H1 (cell line): ENCODE measurements around the gene HMGN3. TPM values are rescaled to one million over a fixed set of nuclear protein-coding genes. Genes with fewer than 3 reads are reported as not detected.

Experiments
- NRF1 ChIP-seq: IDR thresholded peaks from 2 replicates; pipeline ENCODE4 v1.6.1; 2011; ENCODE audit warnings: mild to moderate bottlenecking, low read depth, low read length, improper control_type of control experiment
- polyA plus RNA-seq, 7 experiments: library from polyadenylated mRNA; depleted of rRNA in 3 of 7; stranded (reverse) in 5 of 7; unstranded in 2 of 7; fragments of >200 nt in 5 of 7; fragments of 200-250 nt in 2 of 7; gene quantifications; 1 replicate in 5 of 7; 2 replicates in 1 of 7; 4 replicates in 1 of 7; pipeline versions ENCODE4 v1.2.1 to v1.2.3, GENCODE V29; 2011 to 2013; ENCODE audit warnings: missing spikeins in 2 of 7, mixed read lengths in 2 of 7
- total RNA-seq: library from RNA; stranded (reverse); fragmentation: NEBNext Ultra II Directional; extraction: Animal tissue kit (Norgen Biotek cat#: 25700); gene quantifications from 2 replicates; pipeline ENCODE4 v1.2.1, GENCODE V29; 2021
- TF ChIP-seq, protein P1 (sequence below): fragments of 300-600 bp; sonication (generic); IDR thresholded peaks from 2 replicates; pipeline ENCODE4 v1.7.1; 2012; ENCODE audit warnings: low read length, moderate library complexity, mild to moderate bottlenecking, inconsistent platforms; ENCODE audit not compliant: insufficient replicate concordance

HMGN3 gene
- total and polyA plus RNA-seq, 2 of the 8 experiments (the other 6 are each of a cell fraction or from before 2014, with no cell fraction given): 84.4 to 167 TPM

DNA sequence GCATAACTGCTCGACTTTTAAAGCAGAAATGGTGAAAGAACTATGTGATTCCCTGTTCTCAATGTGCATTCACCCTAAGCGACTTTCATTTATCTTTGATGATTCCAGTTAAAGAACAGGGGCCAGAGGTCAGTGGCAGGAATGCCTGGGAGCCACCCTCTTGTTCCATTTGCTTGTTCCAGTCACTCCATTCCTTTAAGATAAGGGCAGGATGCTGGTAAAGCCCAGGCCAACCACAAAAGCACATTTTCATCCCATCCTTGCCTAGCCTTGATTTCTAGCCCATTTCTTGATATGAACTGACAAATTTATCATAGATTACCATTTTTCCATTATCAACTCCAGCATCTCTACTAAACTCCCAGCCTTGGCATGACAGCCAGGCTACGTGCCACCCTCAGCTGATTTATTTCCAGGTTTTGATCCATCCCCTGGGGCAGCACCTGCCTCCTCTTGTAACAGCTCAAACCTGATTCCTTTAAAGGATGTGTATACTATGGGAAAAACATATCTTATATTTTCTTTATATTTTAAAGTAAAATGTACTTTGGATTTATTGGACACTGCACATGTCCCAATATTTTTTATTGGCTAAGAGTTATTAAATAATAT is 19.2 kb downstream of the HMGN3 start (continued):
- TF ChIP-seq, protein P1, sequence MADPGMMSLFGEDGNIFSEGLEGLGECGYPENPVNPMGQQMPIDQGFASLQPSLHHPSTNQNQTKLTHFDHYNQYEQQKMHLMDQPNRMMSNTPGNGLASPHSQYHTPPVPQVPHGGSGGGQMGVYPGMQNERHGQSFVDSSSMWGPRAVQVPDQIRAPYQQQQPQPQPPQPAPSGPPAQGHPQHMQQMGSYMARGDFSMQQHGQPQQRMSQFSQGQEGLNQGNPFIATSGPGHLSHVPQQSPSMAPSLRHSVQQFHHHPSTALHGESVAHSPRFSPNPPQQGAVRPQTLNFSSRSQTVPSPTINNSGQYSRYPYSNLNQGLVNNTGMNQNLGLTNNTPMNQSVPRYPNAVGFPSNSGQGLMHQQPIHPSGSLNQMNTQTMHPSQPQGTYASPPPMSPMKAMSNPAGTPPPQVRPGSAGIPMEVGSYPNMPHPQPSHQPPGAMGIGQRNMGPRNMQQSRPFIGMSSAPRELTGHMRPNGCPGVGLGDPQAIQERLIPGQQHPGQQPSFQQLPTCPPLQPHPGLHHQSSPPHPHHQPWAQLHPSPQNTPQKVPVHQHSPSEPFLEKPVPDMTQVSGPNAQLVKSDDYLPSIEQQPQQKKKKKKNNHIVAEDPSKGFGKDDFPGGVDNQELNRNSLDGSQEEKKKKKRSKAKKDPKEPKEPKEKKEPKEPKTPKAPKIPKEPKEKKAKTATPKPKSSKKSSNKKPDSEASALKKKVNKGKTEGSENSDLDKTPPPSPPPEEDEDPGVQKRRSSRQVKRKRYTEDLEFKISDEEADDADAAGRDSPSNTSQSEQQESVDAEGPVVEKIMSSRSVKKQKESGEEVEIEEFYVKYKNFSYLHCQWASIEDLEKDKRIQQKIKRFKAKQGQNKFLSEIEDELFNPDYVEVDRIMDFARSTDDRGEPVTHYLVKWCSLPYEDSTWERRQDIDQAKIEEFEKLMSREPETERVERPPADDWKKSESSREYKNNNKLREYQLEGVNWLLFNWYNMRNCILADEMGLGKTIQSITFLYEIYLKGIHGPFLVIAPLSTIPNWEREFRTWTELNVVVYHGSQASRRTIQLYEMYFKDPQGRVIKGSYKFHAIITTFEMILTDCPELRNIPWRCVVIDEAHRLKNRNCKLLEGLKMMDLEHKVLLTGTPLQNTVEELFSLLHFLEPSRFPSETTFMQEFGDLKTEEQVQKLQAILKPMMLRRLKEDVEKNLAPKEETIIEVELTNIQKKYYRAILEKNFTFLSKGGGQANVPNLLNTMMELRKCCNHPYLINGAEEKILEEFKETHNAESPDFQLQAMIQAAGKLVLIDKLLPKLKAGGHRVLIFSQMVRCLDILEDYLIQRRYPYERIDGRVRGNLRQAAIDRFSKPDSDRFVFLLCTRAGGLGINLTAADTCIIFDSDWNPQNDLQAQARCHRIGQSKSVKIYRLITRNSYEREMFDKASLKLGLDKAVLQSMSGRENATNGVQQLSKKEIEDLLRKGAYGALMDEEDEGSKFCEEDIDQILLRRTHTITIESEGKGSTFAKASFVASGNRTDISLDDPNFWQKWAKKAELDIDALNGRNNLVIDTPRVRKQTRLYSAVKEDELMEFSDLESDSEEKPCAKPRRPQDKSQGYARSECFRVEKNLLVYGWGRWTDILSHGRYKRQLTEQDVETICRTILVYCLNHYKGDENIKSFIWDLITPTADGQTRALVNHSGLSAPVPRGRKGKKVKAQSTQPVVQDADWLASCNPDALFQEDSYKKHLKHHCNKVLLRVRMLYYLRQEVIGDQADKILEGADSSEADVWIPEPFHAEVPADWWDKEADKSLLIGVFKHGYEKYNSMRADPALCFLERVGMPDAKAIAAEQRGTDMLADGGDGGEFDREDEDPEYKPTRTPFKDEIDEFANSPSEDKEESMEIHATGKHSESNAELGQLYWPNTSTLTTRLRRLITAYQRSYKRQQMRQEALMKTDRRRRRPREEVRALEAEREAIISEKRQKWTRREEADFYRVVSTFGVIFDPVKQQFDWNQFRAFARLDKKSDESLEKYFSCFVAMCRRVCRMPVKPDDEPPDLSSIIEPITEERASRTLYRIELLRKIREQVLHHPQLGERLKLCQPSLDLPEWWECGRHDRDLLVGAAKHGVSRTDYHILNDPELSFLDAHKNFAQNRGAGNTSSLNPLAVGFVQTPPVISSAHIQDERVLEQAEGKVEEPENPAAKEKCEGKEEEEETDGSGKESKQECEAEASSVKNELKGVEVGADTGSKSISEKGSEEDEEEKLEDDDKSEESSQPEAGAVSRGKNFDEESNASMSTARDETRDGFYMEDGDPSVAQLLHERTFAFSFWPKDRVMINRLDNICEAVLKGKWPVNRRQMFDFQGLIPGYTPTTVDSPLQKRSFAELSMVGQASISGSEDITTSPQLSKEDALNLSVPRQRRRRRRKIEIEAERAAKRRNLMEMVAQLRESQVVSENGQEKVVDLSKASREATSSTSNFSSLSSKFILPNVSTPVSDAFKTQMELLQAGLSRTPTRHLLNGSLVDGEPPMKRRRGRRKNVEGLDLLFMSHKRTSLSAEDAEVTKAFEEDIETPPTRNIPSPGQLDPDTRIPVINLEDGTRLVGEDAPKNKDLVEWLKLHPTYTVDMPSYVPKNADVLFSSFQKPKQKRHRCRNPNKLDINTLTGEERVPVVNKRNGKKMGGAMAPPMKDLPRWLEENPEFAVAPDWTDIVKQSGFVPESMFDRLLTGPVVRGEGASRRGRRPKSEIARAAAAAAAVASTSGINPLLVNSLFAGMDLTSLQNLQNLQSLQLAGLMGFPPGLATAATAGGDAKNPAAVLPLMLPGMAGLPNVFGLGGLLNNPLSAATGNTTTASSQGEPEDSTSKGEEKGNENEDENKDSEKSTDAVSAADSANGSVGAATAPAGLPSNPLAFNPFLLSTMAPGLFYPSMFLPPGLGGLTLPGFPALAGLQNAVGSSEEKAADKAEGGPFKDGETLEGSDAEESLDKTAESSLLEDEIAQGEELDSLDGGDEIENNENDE: no peak
- TF ChIP-seq NRF1: no peak
